CD4-positive, alpha-beta T cell (primary cell): Measurements from ENCODE around the gene SLC4A2. TPM values are rescaled to one million over a fixed set of nuclear protein-coding genes. Genes with fewer than 3 reads are reported as not detected.

ENCODE experiments used
- ATAC-seq: fragments of 200-7000 bp; cut with Tn5 transposase; one replicate; pipeline ENCODE4 v1.10.0; 2022; ENCODE audit warnings: mild to moderate bottlenecking; ENCODE audit not compliant: poor library complexity
- CTCF ChIA-PET: fragments of 350-600 bp; sonication (Branson Sonifier 250); formaldehyde crosslinking; loops from one replicate; lab custom pipeline; 2021; ENCODE audit warnings: antibody characterized with exemption, inconsistent platforms; lab: Charles Lee
- POLR2A ChIA-PET: fragments of 350-600 bp; sonication (Branson Sonifier 250); formaldehyde crosslinking; loops from one replicate; lab custom pipeline; 2021; ENCODE audit warnings: antibody characterized with exemption, inconsistent platforms; lab: Charles Lee
- DNase-seq, 14 experiments: peaks; one replicate each; pipeline ENCODE4 v3.0.0-alpha.2; 2013 to 2020; ENCODE audit warnings: mixed read lengths in 2 of 14
- H3K27ac ChIP-seq, 2 donors: one replicate each; pipeline versions ENCODE4 v1.5.1 to v1.7.0; 2013; ENCODE audit warnings: low read length in 2 of 2, low read depth in 1 of 2, mild to moderate bottlenecking in 1 of 2
- H3K27me3 ChIP-seq, 2 experiments: 1 replicate in 1 of 2; 2 replicates in 1 of 2; pipeline versions ENCODE4 v1.6.1 to v1.7.0; 2013; ENCODE audit warnings: low read length in 2 of 2, control low read depth in 1 of 2, mild to moderate bottlenecking in 1 of 2, moderate library complexity in 1 of 2; ENCODE audit not compliant: insufficient read depth in 2 of 2, control insufficient read depth in 1 of 2
- H3K36me3 ChIP-seq: one replicate; pipeline ENCODE4 v1.6.1; 2013; ENCODE audit warnings: low read length, control low read depth; ENCODE audit not compliant: insufficient read depth
- H3K4me1 ChIP-seq: one replicate; pipeline ENCODE4 v1.6.1; 2013; ENCODE audit warnings: low read length, control low read depth; ENCODE audit not compliant: insufficient read depth
- H3K4me3 ChIP-seq: one replicate; pipeline ENCODE4 v1.5.1; 2013; ENCODE audit warnings: mild to moderate bottlenecking, low read length, moderate library complexity
- H3K9me3 ChIP-seq, 2 experiments: 1 replicate in 1 of 2; 2 replicates in 1 of 2; pipeline versions ENCODE4 v1.6.1 to v1.7.0; 2013; ENCODE audit warnings: low read length in 2 of 2, mild to moderate bottlenecking in 2 of 2, control low read depth in 1 of 2, moderate library complexity in 1 of 2; ENCODE audit not compliant: control insufficient read depth in 1 of 2, insufficient read depth in 1 of 2
- H3K27ac Mint-ChIP-seq: one replicate; pipeline ENCODE4 v1.8.0; 2020; ENCODE audit warnings: mixed read lengths
- H3K27me3 Mint-ChIP-seq: one replicate; pipeline ENCODE4 v1.8.0; 2021; ENCODE audit warnings: mixed read lengths
- H3K36me3 Mint-ChIP-seq: one replicate; pipeline ENCODE4 v1.8.0; 2021; ENCODE audit warnings: low read depth, mixed read lengths
- H3K4me1 Mint-ChIP-seq: one replicate; pipeline ENCODE4 v1.8.0; 2021; ENCODE audit warnings: low read depth, mixed read lengths
- H3K4me3 Mint-ChIP-seq: one replicate; pipeline ENCODE4 v1.8.0; 2020; ENCODE audit warnings: mild to moderate bottlenecking, mixed read lengths
- H3K9me3 Mint-ChIP-seq: one replicate; pipeline ENCODE4 v1.8.0; 2020; ENCODE audit warnings: mixed read lengths
- intact Hi-C, 2 experiments: fragments of 100-400 bp; cut with DNase I in 1 of 2; cut with micrococcal nuclease in 1 of 2; formaldehyde crosslinking; loops; one replicate each; pipeline versions ENCODE4 v1.15.1 to v1.9.0; 2023 to 2025; cut with DNase I, micrococcal nuclease
- total RNA-seq, 174 experiments: library from RNA in 2 of 174; stranded (reverse) in 2 of 174; gene quantifications; one replicate each; pipeline ENCODE4 v1.2.3 and lab custom pipeline; 2021 to 2026
- TF ChIP-seq, protein P1 (sequence below): fragments of 200-600 bp; IDR thresholded peaks from one replicate; pipeline ENCODE4 v1.8.0; 2022; ENCODE audit warnings: antibody characterized with exemption, mild to moderate bottlenecking

Gene SLC4A2
- total RNA-seq, 2 experiments from 2014 or later = 27.1 to 31.4 TPM

GRCh38 chr7:151116603-151117440, 57.4 kb downstream of the SLC4A2 start:
- CTCF ChIA-PET = interaction anchor here (1.4 kb wide), 2 partner anchors 7 to 88 kb away, joined by 4 read pairs; partner anchors contain the start of gene ABCB8
- Histone ChIP-seq H3K9me3 (no peaks in the 10 kb centered on the region), H3K4me3 (peak overlapping the region; percentile 28), H3K27ac (peak overlapping the region; percentile 44 to 66), H3K4me1 (peaks cover 38% of the 10 kb centered on the region), H3K27me3 (peaks cover 5 to 10% of the 10 kb centered on the region in 2 experiments), H3K36me3 (peaks cover 12% of the 10 kb centered on the region)
- POLR2A ChIA-PET = interaction anchor here (1.0 kb wide), 1 partner anchor 36 kb away, joined by 3 read pairs; the partner anchor contains the start of gene FASTK
- Mint-ChIP-seq H3K27me3 (peaks cover 22% of the 10 kb centered on the region), H3K9me3 (no peaks in the 10 kb centered on the region), H3K4me3 (peak overlapping the region; percentile 84), H3K4me1 (peaks cover 13% of the 10 kb centered on the region), H3K27ac (peak overlapping the region; percentile 94), H3K36me3 (peaks cover 41% of the 10 kb centered on the region)
- TF ChIP-seq, protein P1, sequence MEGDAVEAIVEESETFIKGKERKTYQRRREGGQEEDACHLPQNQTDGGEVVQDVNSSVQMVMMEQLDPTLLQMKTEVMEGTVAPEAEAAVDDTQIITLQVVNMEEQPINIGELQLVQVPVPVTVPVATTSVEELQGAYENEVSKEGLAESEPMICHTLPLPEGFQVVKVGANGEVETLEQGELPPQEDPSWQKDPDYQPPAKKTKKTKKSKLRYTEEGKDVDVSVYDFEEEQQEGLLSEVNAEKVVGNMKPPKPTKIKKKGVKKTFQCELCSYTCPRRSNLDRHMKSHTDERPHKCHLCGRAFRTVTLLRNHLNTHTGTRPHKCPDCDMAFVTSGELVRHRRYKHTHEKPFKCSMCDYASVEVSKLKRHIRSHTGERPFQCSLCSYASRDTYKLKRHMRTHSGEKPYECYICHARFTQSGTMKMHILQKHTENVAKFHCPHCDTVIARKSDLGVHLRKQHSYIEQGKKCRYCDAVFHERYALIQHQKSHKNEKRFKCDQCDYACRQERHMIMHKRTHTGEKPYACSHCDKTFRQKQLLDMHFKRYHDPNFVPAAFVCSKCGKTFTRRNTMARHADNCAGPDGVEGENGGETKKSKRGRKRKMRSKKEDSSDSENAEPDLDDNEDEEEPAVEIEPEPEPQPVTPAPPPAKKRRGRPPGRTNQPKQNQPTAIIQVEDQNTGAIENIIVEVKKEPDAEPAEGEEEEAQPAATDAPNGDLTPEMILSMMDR = no peak
- ATAC-seq (no peak), DNase-seq (no peak)
- intact Hi-C loops = no loop called here

DNA sequence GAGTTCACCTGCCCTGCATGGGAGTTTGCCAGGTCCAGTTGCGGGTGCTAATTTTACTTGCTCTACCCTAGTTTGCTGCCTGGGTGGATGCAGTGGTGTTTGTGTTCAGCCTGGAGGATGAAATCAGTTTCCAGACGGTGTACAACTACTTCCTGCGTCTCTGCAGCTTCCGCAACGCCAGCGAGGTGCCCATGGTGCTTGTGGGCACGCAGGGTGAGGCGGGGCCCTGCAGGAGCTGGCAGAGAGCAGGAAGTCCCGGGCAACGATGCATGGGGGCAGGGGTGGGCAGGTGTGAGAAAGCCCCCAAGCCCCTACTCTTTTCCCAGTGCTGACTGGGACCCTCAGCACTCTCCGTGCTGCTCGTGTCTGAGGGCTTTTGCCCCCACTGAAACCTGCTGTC, 58.2 kb downstream of the SLC4A2 start:
- TF ChIP-seq, protein P1 = no peak
- Histone ChIP-seq H3K4me3 (peak overlapping the region; percentile 28), H3K36me3 (peaks cover 12% of the 10 kb centered on the region), H3K9me3 (no peaks in the 10 kb centered on the region), H3K4me1 (peaks cover 38% of the 10 kb centered on the region), H3K27ac (peak overlapping the region in 1 of 2 donors; percentile 66), H3K27me3 (peaks cover 5 to 10% of the 10 kb centered on the region in 2 experiments)
- H3K9me3 Mint-ChIP-seq = no peaks in the 10 kb centered on the region
- DNase-seq (peak; percentile 32 to 81 (median 54)), ATAC-seq (peak; percentile 81)
- peak overlapping the region; percentile 94 for H3K27ac Mint-ChIP-seq
- peaks cover 13% of the 10 kb centered on the region for H3K4me1 Mint-ChIP-seq
- ChIA-PET CTCF (interaction anchor here (1.4 kb wide), 1 partner anchor 89 kb away, joined by 4 read pairs; the partner anchor contains the start of gene ABCB8), POLR2A (interaction anchor here (1.0 kb wide), 1 partner anchor 37 kb away, joined by 3 read pairs; the partner anchor contains the start of gene FASTK)
- H3K36me3 Mint-ChIP-seq = peaks cover 42% of the 10 kb centered on the region
- intact Hi-C loops = no loop called here
- peaks cover 20% of the 10 kb centered on the region for H3K27me3 Mint-ChIP-seq
- H3K4me3 Mint-ChIP-seq = peak overlapping the region; percentile 84

DNA sequence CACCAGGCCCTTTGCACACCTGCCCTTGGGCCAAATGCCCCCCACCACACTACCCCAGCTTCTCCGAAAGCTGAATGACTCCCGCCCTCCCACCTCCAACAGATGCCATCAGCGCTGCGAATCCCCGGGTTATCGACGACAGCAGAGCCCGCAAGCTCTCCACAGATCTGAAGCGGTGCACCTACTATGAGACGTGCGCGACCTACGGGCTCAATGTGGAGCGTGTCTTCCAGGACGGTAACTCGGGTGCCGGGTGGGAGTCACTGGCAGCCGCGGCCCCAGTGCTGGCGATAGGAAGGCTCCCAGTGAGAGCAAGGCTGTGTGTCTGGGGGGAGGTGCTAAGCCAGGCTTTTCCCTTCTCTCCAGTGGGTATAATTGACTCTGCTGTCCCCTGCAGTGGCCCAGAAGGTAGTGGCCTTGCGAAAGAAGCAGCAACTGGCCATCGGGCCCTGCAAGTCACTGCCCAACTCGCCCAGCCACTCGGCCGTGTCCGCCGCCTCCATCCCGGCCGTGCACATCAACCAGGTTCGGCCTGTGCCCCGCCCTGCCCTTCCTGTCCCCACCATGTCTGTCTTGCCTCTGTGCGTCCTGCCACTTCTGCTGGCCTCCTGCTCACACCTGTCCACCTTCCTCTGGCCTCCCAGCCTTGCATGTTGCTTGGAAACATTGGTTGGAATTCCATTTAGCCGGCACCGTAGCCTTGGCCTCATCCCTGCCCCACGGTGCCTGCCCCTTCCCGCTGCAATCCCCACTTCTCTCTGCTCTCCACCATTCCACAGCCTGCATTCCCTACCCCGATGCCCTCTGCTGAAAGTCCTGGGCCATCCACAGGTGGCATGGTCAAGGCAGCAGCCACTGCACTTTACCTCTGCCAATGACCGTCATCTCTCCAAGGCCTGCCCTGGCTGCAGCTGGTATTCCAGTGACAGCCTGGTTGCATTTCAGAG, 59.0 kb downstream of the SLC4A2 start:
- DNase-seq (no peak), ATAC-seq (no peak)
- ChIA-PET POLR2A (no interaction called here), CTCF (interaction anchor here (1.4 kb wide), 1 partner anchor 90 kb away, joined by 4 read pairs; the partner anchor contains the start of gene ABCB8)
- peak overlapping the region; percentile 94 for H3K27ac Mint-ChIP-seq
- no peaks in the 10 kb centered on the region for H3K9me3 Mint-ChIP-seq
- peaks cover 38% of the 10 kb centered on the region for H3K4me1 ChIP-seq
- peaks cover 44% of the 10 kb centered on the region for H3K36me3 Mint-ChIP-seq
- H3K4me3 Mint-ChIP-seq = peak overlapping the region; percentile 60
- H3K27me3 Mint-ChIP-seq = peaks cover 12% of the 10 kb centered on the region
- peaks cover 13% of the 10 kb centered on the region for H3K4me1 Mint-ChIP-seq
- no peak overlapping the region for H3K4me3 ChIP-seq
- intact Hi-C loops = no loop called here
- TF ChIP-seq, protein P1 = no peak
- peaks cover 5 to 9% of the 10 kb centered on the region in 2 experiments for H3K27me3 ChIP-seq
- H3K36me3 ChIP-seq = peaks cover 12% of the 10 kb centered on the region
- H3K9me3 ChIP-seq = no peaks in the 10 kb centered on the region
- H3K27ac ChIP-seq = no peak overlapping the region
